Chondrocyte (in vitro differentiated cells): ENCODE results near the gene POLA1. TPM values are rescaled to one million over a fixed set of nuclear protein-coding genes. Genes with fewer than 3 reads are reported as not detected.

ENCODE experiments used
- DNase-seq: peaks from one replicate; pipeline ENCODE4 v3.0.0; 2021; ENCODE audit warnings: mixed read lengths, low spot score
- H3K27ac Mint-ChIP-seq: one replicate; pipeline ENCODE4 v1.8.0; 2021; ENCODE audit warnings: mild to moderate bottlenecking, moderate library complexity, mixed read lengths; ENCODE audit not compliant: unreplicated experiment
- H3K27me3 Mint-ChIP-seq: 2 replicates; pipeline ENCODE4 v1.8.0; 2021; ENCODE audit warnings: low read depth, mixed read lengths
- H3K36me3 Mint-ChIP-seq: 2 replicates; pipeline ENCODE4 v1.8.0; 2021; ENCODE audit warnings: low read depth, mixed read lengths
- H3K4me1 Mint-ChIP-seq: 2 replicates; pipeline ENCODE4 v1.8.0; 2021; ENCODE audit warnings: low read depth, mild to moderate bottlenecking, mixed read lengths
- H3K4me3 Mint-ChIP-seq: one replicate; pipeline ENCODE4 v1.8.0; 2021; ENCODE audit warnings: mild to moderate bottlenecking, moderate library complexity, mixed read lengths; ENCODE audit not compliant: unreplicated experiment
- H3K9me3 Mint-ChIP-seq: 2 replicates; pipeline ENCODE4 v1.8.0; 2021; ENCODE audit warnings: low read depth, mixed read lengths
- total RNA-seq: library from RNA; stranded (reverse); gene quantifications from 3 replicates; pipeline ENCODE4 v1.2.1, GENCODE V29; 2021
- TF ChIP-seq, protein P1 (sequence below): fragments of 200-600 bp; sonication (generic); IDR thresholded peaks from 2 replicates; pipeline ENCODE4 v1.5.0; 2021; ENCODE audit warnings: antibody characterized with exemption, mild to moderate bottlenecking, moderate library complexity

POLA1 gene
- total RNA-seq, 1 donor from 2014 or later, result 10.8 TPM

DNA sequence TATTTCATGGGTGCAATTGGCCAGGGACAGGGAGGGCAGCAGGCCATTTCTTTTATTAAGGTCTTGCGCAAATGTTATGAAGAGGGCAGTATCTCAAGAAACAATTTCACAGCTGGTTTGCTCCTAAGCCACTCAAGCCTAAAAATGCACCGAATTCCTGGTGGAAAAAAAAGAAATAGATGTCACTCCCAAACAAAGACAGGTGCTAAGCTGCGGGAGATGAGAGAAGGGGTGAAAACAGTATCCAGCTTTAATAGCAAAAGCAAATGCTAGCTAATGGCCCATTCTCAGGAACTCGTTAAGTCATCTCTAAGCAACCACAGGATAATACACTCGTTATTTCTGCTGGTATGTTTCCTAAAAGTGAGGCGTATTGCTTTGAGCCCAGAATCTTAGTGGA, 205.7 kb downstream of the POLA1 start:
- TF ChIP-seq, protein P1, sequence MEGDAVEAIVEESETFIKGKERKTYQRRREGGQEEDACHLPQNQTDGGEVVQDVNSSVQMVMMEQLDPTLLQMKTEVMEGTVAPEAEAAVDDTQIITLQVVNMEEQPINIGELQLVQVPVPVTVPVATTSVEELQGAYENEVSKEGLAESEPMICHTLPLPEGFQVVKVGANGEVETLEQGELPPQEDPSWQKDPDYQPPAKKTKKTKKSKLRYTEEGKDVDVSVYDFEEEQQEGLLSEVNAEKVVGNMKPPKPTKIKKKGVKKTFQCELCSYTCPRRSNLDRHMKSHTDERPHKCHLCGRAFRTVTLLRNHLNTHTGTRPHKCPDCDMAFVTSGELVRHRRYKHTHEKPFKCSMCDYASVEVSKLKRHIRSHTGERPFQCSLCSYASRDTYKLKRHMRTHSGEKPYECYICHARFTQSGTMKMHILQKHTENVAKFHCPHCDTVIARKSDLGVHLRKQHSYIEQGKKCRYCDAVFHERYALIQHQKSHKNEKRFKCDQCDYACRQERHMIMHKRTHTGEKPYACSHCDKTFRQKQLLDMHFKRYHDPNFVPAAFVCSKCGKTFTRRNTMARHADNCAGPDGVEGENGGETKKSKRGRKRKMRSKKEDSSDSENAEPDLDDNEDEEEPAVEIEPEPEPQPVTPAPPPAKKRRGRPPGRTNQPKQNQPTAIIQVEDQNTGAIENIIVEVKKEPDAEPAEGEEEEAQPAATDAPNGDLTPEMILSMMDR, result no peak
- Mint-ChIP-seq H3K27me3 (no peaks in the 10 kb centered on the region), H3K4me3 (no peak overlapping the region), H3K27ac (no peak overlapping the region), H3K4me1 (peaks cover 8% of the 10 kb centered on the region), H3K36me3 (peaks cover 11% of the 10 kb centered on the region), H3K9me3 (no peaks in the 10 kb centered on the region)
- DNase-seq, result no peak

DNA sequence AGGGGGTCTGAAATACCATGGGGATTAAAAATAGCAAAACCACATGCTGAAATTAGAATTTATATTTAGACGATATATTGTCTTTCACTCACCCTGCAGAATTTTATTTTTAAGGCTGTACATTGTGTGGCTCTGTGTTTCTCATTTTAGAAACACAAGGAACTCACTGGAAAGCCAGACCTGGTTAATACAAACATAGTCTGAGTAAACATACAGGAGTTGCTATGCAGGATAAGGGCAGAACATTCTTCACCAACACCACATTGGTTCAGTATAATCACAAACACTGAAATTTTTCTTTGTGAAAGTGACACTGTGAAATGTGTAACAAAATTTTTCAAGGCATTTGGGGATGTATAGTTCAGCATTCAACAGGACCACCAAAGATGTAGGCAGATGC, 206.5 kb downstream of the POLA1 start:
- no peak overlapping the region for H3K27ac Mint-ChIP-seq
- H3K4me3 Mint-ChIP-seq, result no peak overlapping the region
- H3K4me1 Mint-ChIP-seq, result peaks cover 8% of the 10 kb centered on the region
- H3K27me3 Mint-ChIP-seq, result no peaks in the 10 kb centered on the region
- TF ChIP-seq, protein P1, result no peak
- peaks cover 11% of the 10 kb centered on the region for H3K36me3 Mint-ChIP-seq
- no peaks in the 10 kb centered on the region for H3K9me3 Mint-ChIP-seq
- DNase-seq, result no peak

DNA sequence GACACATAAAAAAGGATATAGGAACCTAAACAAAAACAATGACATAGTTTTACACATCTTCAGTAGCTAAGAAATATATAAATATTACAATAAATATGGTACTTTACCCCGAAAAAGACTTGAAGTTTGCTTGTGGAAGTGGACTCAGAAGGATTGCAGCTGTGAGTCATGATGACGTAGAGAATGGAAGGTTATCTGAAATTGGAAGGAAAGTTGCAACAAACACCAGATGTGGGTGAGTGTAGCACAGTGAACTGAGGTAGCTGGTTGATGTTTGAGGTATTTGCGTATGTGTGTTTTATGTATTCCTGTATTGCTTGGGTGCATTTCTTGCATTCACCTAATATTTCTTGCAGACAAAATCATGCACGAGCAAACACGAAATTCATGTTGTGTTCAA, 209.1 kb downstream of the POLA1 start:
- TF ChIP-seq, protein P1, result no peak
- H3K36me3 Mint-ChIP-seq, result peaks cover 4% of the 10 kb centered on the region
- H3K27me3 Mint-ChIP-seq, result no peaks in the 10 kb centered on the region
- H3K4me1 Mint-ChIP-seq, result peaks cover 8% of the 10 kb centered on the region
- H3K27ac Mint-ChIP-seq, result no peak overlapping the region
- H3K9me3 Mint-ChIP-seq, result no peaks in the 10 kb centered on the region
- H3K4me3 Mint-ChIP-seq, result no peak overlapping the region
- DNase-seq, result no peak

DNA sequence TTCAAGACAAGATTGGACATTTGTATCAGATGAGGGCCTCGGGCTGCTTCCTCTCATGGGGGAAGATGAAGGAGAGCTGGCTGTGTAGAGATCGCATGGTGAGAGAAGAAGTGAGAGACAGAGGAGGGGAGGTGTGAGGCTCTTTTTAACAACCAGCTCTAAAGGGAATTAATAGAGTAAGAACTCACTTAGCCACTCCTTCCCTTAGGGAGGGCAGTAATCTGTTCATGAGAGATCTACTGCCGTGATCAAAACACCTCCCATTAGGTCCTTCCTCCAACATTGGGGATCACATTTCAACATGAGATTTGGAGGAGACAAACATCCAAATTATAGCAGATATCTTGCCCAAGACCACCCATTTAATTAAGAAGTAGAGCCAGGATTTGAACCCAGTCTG, 225.0 kb downstream of the POLA1 start:
- H3K4me1 Mint-ChIP-seq, result no peaks in the 10 kb centered on the region
- no peaks in the 10 kb centered on the region for H3K27me3 Mint-ChIP-seq
- H3K9me3 Mint-ChIP-seq, result no peaks in the 10 kb centered on the region
- no peak overlapping the region for H3K4me3 Mint-ChIP-seq
- H3K36me3 Mint-ChIP-seq, result no peaks in the 10 kb centered on the region
- H3K27ac Mint-ChIP-seq, result no peak overlapping the region
- no peak for DNase-seq
- TF ChIP-seq, protein P1, result no peak

DNA sequence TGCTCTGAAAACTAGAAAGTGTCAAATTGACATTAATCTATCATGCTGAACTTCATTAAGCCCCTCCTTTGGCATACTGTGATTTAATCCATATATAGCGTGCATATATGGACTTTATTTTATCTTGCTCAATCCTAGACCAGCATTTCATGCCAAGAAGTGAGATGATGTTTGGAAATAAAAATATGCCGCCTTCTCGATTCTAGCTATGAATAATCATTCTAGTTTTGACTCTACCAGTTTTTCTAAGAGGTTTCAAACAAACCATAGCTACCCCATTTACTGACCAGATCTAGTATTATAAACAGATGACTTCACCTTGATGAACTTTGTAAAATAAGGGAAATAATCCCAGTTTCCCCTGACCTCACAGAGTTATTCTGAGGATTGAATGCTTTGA, 227.1 kb downstream of the POLA1 start:
- DNase-seq, result no peak
- H3K9me3 Mint-ChIP-seq, result no peaks in the 10 kb centered on the region
- no peak overlapping the region for H3K4me3 Mint-ChIP-seq
- H3K36me3 Mint-ChIP-seq, result peaks cover 3% of the 10 kb centered on the region
- H3K27ac Mint-ChIP-seq, result no peak overlapping the region
- TF ChIP-seq, protein P1, result no peak
- no peaks in the 10 kb centered on the region for H3K27me3 Mint-ChIP-seq
- H3K4me1 Mint-ChIP-seq, result no peaks in the 10 kb centered on the region
